Neuronal stem cell (in vitro differentiated cells): Measurements from ENCODE around the gene SFMBT2.

Experiments
- DNase-seq: peaks from one replicate; pipeline ENCODE4 v3.0.0-alpha.2; 2013; ENCODE audit warnings: low spot score
- H2AFZ ChIP-seq: one replicate; pipeline ENCODE4 v1.6.1; 2013; ENCODE audit warnings: mild to moderate bottlenecking, low read length, inconsistent platforms
- H2AK5ac ChIP-seq: 2 replicates; pipeline ENCODE4 v1.6.1; 2013; ENCODE audit warnings: low read depth, mild to moderate bottlenecking, inconsistent platforms, low read length, moderate library complexity, mixed read lengths
- H2BK120ac ChIP-seq: 2 replicates; pipeline ENCODE4 v1.6.1; 2013; ENCODE audit warnings: low read depth, mild to moderate bottlenecking, inconsistent platforms, low read length, moderate library complexity, mixed read lengths
- H2BK12ac ChIP-seq: one replicate; pipeline ENCODE4 v1.6.1; 2013; ENCODE audit warnings: low read length, inconsistent platforms
- H2BK15ac ChIP-seq: 2 replicates; pipeline ENCODE4 v1.6.1; 2013; ENCODE audit warnings: mild to moderate bottlenecking, low read length, inconsistent platforms, mixed read lengths
- H2BK5ac ChIP-seq: one replicate; pipeline ENCODE4 v1.6.1; 2013; ENCODE audit warnings: inconsistent platforms, mild to moderate bottlenecking, low read length, moderate library complexity
- H3K14ac ChIP-seq: one replicate; pipeline ENCODE4 v1.6.1; 2013; ENCODE audit warnings: low read length, inconsistent platforms
- H3K18ac ChIP-seq: 2 replicates; pipeline ENCODE4 v1.6.1; 2013; ENCODE audit warnings: low read length, inconsistent platforms
- H3K23ac ChIP-seq: 2 replicates; pipeline ENCODE4 v1.6.1; 2013; ENCODE audit warnings: low read depth, mild to moderate bottlenecking, mixed read lengths, low read length, inconsistent platforms; ENCODE audit not compliant: poor library complexity
- H3K27ac ChIP-seq: replicated peaks from 3 replicates; pipeline ENCODE4 v1.5.1; 2013; ENCODE audit warnings: low read length, inconsistent platforms
- H3K27me3 ChIP-seq, 3 experiments: 2 replicates each; pipeline ENCODE4 v1.6.1; 2013; ENCODE audit warnings: low read length in 3 of 3, mild to moderate bottlenecking in 2 of 3, inconsistent platforms in 1 of 3, low read depth in 1 of 3, mixed read lengths in 1 of 3, moderate library complexity in 1 of 3; ENCODE audit not compliant: control insufficient read depth in 3 of 3, insufficient read depth in 3 of 3
- H3K36me3 ChIP-seq, 2 donors: replicated peaks in 1 of 2; 2 replicates each; pipeline ENCODE4 v1.6.1; 2013; ENCODE audit warnings: low read length in 2 of 2; ENCODE audit not compliant: control insufficient read depth in 2 of 2, insufficient read depth in 2 of 2
- H3K4ac ChIP-seq: 2 replicates; pipeline ENCODE4 v1.6.1; 2013; ENCODE audit warnings: inconsistent platforms, mild to moderate bottlenecking, low read length, moderate library complexity
- H3K4me1 ChIP-seq, 2 donors: 1 replicate in 1 of 2; 2 replicates in 1 of 2; pipeline ENCODE4 v1.6.1; 2013; ENCODE audit warnings: low read length in 2 of 2, low read depth in 1 of 2; ENCODE audit not compliant: control insufficient read depth in 2 of 2, insufficient read depth in 1 of 2
- H3K4me2 ChIP-seq: one replicate; pipeline ENCODE4 v1.6.1; 2013; ENCODE audit warnings: mild to moderate bottlenecking, low read length, inconsistent platforms; ENCODE audit not compliant: insufficient read depth, poor library complexity, severe bottlenecking
- H3K4me3 ChIP-seq, 2 donors: 2 replicates each; pipeline ENCODE4 v1.5.1; 2013; ENCODE audit warnings: low read length in 2 of 2, mild to moderate bottlenecking in 2 of 2, inconsistent platforms in 1 of 2, moderate library complexity in 1 of 2
- H3K79me1 ChIP-seq: one replicate; pipeline ENCODE4 v1.6.1; 2013; ENCODE audit warnings: low read depth, mild to moderate bottlenecking, inconsistent platforms, low read length, moderate library complexity
- H3K9ac ChIP-seq: one replicate; pipeline ENCODE4 v1.6.1; 2013; ENCODE audit warnings: mild to moderate bottlenecking, low read depth, low read length, inconsistent platforms; ENCODE audit not compliant: poor library complexity
- H3K9me3 ChIP-seq, 2 donors: replicated peaks in 1 of 2; 2 replicates each; pipeline versions ENCODE3 to v1.6.1; 2013; ENCODE audit warnings: low read length in 2 of 2, mild to moderate bottlenecking in 2 of 2, inconsistent platforms in 1 of 2, low read depth in 1 of 2, mixed read lengths in 1 of 2, moderate library complexity in 1 of 2; ENCODE audit not compliant: control insufficient read depth in 2 of 2, insufficient read depth in 1 of 2
- H4K8ac ChIP-seq: one replicate; pipeline ENCODE4 v1.6.1; 2013; ENCODE audit warnings: low read depth, mild to moderate bottlenecking, inconsistent platforms, low read length, moderate library complexity
- H4K91ac ChIP-seq: one replicate; pipeline ENCODE4 v1.6.1; 2013; ENCODE audit warnings: low read length, low read depth, mild to moderate bottlenecking, inconsistent platforms; ENCODE audit not compliant: poor library complexity
- WGBS, 2 donors: extraction: QIAGEN DNeasy Blood & Tissue Kit; methylation state at CpG; one replicate each; pipeline ENCODE4 v1.1.7; 2013; ENCODE audit warnings: missing lambda C conversion rate in 2 of 2, mixed read lengths in 1 of 2; ENCODE audit not compliant: insufficient read length in 2 of 2, insufficient replicate concordance in 1 of 2; ENCODE audit errors: extremely low coverage in 2 of 2; 5-methylcytosine and 5-hydroxymethylcytosine counted together

SFMBT2 gene

DNA sequence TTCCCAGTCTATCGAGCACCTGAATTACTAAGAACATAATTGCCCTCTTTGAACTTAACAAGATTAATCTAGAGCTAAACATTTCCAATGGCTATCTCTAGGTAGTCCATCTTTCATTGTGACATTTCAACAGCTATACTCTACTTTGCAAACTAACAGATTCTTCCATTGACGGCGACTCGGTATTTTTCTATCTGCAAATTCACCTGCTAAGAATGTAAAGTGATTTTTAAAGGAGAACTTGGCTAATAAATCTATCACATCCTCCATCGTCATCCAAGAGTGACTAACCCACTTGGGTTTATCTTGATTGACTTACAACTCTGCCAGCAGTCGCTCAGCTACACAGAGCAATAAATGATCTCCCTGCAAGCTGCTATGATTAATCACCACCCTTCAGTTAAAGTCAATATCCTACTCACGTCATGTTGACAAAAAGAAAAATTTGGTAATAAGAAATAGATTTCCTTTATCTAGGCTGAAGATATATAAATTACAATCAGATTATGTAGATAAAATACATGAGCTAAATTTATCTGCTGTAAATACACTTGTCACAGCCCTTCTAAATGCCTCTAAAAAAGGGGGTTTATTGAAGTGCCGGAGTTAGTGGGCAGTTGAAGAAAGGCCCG, 99.5 kb downstream of the SFMBT2 start:
- H3K9ac ChIP-seq = no peak overlapping the region
- peaks cover 0 to 1% of the 10 kb centered on the region in 2 donors for H3K4me1 ChIP-seq
- H3K4ac ChIP-seq = no peak overlapping the region
- H3K9me3 ChIP-seq = peaks cover 0 to 2% of the 10 kb centered on the region in 2 donors
- H4K8ac ChIP-seq = no peak overlapping the region
- no peak overlapping the region for H2BK5ac ChIP-seq
- H2BK15ac ChIP-seq = no peak overlapping the region
- H4K91ac ChIP-seq = no peak overlapping the region
- H3K14ac ChIP-seq = no peak overlapping the region
- H3K36me3 ChIP-seq = no peaks in the 10 kb centered on the region
- H3K27me3 ChIP-seq = no peaks in the 10 kb centered on the region
- no peak overlapping the region for H3K18ac ChIP-seq
- H2AK5ac ChIP-seq = no peak overlapping the region
- no peak overlapping the region for H3K4me3 ChIP-seq
- H2BK120ac ChIP-seq = no peak overlapping the region
- no CpG with 5 or more reads among the region's 9 CpGs for whole genome bisulfite sequencing, 2 donors
- no peak for DNase-seq
- H3K79me1 ChIP-seq = no peaks in the 10 kb centered on the region
- H2AFZ ChIP-seq = no peak overlapping the region
- no peak overlapping the region for H3K4me2 ChIP-seq
- no peak overlapping the region for H3K23ac ChIP-seq
- no peak overlapping the region for H3K27ac ChIP-seq
- no peak overlapping the region for H2BK12ac ChIP-seq

DNA sequence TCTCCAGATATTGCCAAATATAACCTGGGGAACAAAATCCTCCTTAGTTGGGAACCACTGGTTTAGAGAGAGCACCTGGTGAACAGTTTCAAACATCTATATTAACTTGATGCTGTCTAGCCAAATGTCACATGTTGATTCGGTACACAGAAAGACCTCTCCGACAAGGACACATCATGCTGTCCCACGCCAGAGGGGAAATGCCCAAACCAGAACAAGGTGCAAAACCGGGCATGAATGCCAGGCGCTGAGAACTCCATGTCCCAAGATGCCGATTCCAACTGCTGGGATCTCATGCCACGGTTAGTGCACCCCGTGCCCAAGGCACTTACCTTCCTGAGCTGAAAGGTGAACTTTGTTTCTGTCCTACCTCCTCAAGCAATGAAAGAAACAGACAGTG, 100.8 kb downstream of the SFMBT2 start:
- peaks cover 0 to 3% of the 10 kb centered on the region in 2 donors for H3K4me1 ChIP-seq
- H3K9me3 ChIP-seq = peaks cover 0 to 2% of the 10 kb centered on the region in 2 donors
- DNase-seq = no peak
- WGBS, 2 donors = no CpG with 5 or more reads among the region's 8 CpGs
- H4K8ac ChIP-seq = no peak overlapping the region
- no peaks in the 10 kb centered on the region for H3K79me1 ChIP-seq
- H2BK5ac ChIP-seq = no peak overlapping the region
- H3K27me3 ChIP-seq = no peaks in the 10 kb centered on the region
- no peak overlapping the region for H3K27ac ChIP-seq
- no peak overlapping the region for H2BK120ac ChIP-seq
- no peak overlapping the region for H3K4ac ChIP-seq
- H4K91ac ChIP-seq = no peak overlapping the region
- no peak overlapping the region for H3K14ac ChIP-seq
- H3K9ac ChIP-seq = no peak overlapping the region
- no peak overlapping the region for H3K4me3 ChIP-seq
- no peaks in the 10 kb centered on the region for H3K36me3 ChIP-seq
- H3K23ac ChIP-seq = no peak overlapping the region
- no peak overlapping the region for H2AK5ac ChIP-seq
- no peak overlapping the region for H3K4me2 ChIP-seq
- no peak overlapping the region for H2BK12ac ChIP-seq
- H2BK15ac ChIP-seq = no peak overlapping the region
- H2AFZ ChIP-seq = no peak overlapping the region
- no peak overlapping the region for H3K18ac ChIP-seq

DNA sequence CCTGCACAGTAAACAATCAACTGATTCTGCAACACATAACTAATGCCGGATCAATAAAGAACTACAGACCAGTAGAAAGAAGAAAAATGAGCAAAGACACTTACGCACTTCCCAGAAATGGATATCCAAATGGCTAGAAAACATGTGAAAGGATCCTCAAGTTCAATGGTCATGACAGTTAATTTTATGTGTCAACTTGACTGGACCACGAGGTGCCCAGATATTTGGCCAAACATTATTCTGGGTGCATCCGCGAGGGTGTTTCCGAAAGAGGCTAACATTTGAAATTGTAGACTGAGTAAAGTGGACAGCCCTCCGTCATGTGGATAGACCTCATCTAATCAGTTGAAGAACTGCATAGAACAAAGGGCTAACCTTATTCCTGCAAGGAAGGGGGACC, 102.0 kb downstream of the SFMBT2 start:
- Histone ChIP-seq H4K91ac (no peak overlapping the region), H3K4me3 (no peak overlapping the region), H3K79me1 (no peaks in the 10 kb centered on the region), H2AK5ac (no peak overlapping the region), H3K9me3 (peaks cover 0 to 2% of the 10 kb centered on the region in 2 donors), H2BK5ac (no peak overlapping the region), H3K4me2 (no peak overlapping the region), H2AFZ (no peak overlapping the region), H4K8ac (no peak overlapping the region), H3K4me1 (peaks cover 0 to 3% of the 10 kb centered on the region in 2 donors), H3K27ac (no peak overlapping the region), H3K4ac (no peak overlapping the region), H3K36me3 (no peaks in the 10 kb centered on the region), H3K9ac (no peak overlapping the region), H3K14ac (no peak overlapping the region), H2BK15ac (no peak overlapping the region), H3K27me3 (no peaks in the 10 kb centered on the region), H3K18ac (no peak overlapping the region), H2BK12ac (no peak overlapping the region), H2BK120ac (no peak overlapping the region), H3K23ac (no peak overlapping the region)
- no CpG with 5 or more reads among the region's 7 CpGs for WGBS, 2 donors
- DNase-seq = no peak

DNA sequence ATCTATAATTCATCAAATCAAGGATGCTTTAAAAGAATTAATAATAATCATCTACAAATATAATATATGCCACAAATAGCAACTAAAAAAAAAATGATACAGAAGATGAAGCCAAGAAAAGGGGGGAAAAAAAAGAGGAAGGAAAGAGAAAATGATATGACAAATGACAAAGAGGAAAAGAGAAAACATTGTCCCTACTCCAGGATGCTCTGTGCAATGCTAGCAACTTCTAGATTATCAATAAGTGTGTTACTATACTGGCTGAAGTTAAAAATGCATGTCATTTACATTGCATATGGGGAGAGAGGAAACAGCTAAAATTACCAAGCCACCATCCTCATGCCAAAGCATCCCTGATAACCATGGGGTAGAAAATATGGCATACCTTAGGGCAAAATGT, 104.2 kb downstream of the SFMBT2 start:
- Histone ChIP-seq H3K14ac (no peak overlapping the region), H3K9me3 (peaks cover 0 to 2% of the 10 kb centered on the region in 2 donors), H2BK5ac (no peak overlapping the region), H3K27me3 (no peaks in the 10 kb centered on the region), H2AK5ac (no peak overlapping the region), H2AFZ (no peak overlapping the region), H3K9ac (no peak overlapping the region), H3K4me1 (peaks cover 7 to 9% of the 10 kb centered on the region in 2 donors), H2BK120ac (no peak overlapping the region), H2BK12ac (no peak overlapping the region), H2BK15ac (no peak overlapping the region), H3K36me3 (no peaks in the 10 kb centered on the region), H3K18ac (no peak overlapping the region), H3K23ac (no peak overlapping the region), H3K27ac (no peak overlapping the region), H3K79me1 (no peaks in the 10 kb centered on the region), H3K4me2 (no peak overlapping the region), H3K4ac (no peak overlapping the region), H4K8ac (no peak overlapping the region), H4K91ac (no peak overlapping the region), H3K4me3 (no peak overlapping the region)
- no peak for DNase-seq
